Occipital lobe (tissue), 2 donors: ENCODE data around the gene SNX7. TPM values are rescaled to one million over a fixed set of nuclear protein-coding genes. Genes with fewer than 3 reads are reported as not detected.

Experiments
- DNase-seq: peaks from one replicate; lab custom pipeline; 2025; lab: John Stamatoyannopoulos, UW
- total RNA-seq: library from RNA; depleted of rRNA; stranded (reverse); fragments of >200 nt; gene quantifications from one replicate; pipeline ENCODE4 v1.2.3, GENCODE V29; 2014

The SNX7 gene, protein sequence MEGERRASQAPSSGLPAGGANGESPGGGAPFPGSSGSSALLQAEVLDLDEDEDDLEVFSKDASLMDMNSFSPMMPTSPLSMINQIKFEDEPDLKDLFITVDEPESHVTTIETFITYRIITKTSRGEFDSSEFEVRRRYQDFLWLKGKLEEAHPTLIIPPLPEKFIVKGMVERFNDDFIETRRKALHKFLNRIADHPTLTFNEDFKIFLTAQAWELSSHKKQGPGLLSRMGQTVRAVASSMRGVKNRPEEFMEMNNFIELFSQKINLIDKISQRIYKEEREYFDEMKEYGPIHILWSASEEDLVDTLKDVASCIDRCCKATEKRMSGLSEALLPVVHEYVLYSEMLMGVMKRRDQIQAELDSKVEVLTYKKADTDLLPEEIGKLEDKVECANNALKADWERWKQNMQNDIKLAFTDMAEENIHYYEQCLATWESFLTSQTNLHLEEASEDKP
- 163 TPM for total RNA-seq

GRCh38 chr1:98661544-98662355 is at the start of gene SNX7:
TSS of gene SNX7 (plus strand) at chr1:98661721. CDS start at chr1:98661732, 11 bp downstream.
- peak; percentile 69 for DNase-seq

DNA sequence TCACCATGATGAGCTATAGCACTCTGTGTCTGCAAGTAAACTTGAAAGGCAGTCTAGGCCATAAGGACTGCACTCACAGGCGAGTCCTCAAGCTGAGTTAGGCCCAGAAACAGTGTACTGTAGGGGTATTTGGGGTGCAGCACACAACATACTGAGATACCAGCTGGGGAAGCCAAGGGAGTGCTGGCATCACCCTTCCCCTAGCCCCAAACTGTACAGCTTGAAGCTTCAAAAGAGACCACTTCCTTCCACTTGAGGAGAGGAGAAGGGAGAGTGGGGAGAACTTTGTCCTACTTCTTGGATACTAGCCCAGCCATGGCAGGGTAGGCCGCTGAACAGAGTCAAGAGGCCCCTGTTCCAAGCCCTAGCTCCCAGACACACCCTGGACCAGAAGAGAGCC is 24.2 kb upstream of the SNX7 start:
- no peak for DNase-seq

GRCh38 chr1:98638185-98638584 is 23.3 kb upstream of the SNX7 start:
- no peak for DNase-seq

DNA sequence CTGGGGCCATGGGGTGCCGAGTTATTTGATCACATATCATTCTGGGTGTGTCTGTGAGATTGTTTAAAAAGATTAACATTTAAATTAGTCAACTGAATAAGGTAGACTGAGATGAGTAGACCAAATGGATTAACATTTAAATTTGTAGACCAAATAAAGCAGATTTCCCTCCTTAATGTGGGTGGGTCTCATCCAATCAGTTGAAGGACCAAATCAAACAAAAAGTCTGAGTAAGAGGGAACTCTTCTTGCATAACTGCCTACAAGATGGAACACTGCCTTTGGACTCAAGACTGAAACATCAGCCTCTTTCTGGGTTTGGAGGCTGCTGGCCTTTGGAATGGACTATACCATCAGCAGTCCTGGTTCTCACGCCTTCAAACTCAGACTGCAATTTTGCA is 17.0 kb upstream of the SNX7 start:
- no peak for DNase-seq

DNA sequence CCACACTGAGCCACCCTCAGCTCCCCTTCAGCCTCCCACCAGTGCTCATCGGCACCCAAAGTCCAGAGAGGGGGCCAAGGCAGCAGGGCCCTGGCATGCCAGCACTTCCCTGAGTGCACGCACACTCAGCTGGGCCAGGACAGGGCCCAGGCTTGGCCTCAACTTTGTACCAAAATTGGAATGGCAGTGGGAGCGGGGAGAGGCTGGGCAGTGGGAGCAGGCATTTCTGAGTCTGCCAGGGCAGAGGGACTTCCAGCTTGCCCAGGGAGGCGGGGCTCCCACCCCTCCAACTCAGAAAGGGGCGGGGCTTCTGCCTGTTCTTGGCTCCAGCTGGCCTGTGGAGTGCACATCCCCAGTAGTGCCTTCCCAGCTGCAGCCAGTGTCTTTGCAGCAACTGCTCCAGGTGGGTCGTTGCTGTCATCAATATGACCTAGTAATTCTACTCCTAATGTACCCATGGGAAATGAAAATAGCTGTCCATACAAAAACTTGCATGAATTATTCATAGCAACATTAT is 10.3 kb upstream of the SNX7 start:
- DNase-seq = no peak

DNA sequence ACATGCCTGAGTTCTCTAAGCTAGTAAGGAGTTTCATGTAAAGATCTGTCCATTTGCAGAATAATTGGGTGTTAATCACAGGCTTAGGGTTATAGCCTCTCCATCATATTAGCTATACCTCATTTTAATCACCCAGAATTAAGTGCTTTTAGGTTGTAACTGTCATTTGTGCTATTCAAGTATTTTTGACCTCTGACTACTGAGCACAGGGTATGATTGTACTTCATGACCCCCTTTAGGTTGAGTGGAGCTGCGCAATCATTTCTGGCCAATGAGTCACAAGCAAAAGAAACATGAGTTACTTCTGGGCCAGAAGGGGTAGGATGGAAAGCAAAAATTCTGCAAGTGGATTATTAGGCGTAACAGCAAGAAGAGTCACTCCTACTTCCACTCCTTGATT is 8.4 kb upstream of the SNX7 start:
- no peak for DNase-seq

DNA sequence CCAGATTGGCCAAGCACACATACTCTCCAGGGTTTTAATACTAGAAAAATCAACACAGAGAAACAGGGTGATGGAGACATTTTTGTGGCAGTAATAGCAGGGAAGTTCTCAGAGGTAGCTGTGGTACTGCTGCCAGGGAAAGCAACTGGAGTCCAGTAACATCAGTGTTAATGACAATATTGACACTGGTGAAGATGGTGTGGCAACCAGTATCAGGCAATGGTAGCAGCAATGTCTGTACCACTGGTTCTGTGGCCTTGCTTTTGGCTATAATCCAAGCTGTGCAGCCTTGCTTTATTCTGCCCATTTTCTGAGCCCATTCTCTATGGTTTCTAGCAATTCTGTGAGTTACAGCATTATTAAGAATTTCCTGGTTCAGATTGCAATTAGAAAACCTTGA is 1.6 kb upstream of the SNX7 start:
- no peak for DNase-seq

- no peak for DNase-seq
These were observed 479 bp upstream of the SNX7 start for GRCh38 chr1:98660940-98661543.

DNA sequence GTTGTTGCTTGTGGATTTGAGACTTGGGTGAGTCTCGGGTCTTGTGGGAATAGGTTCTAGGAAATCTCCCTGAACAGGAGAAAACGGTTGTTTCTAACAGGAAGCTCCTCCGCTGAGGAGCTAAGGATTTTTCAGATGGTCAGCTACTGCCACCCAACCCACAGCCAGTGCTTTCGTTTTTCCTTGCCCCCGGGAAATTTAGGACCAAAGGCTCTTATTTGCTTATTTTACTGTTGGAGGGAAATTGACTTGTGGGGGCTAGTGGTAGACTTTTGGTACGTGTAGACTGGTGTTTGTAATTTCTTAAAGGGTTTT is 792 bp downstream of the SNX7 start:
- DNase-seq = no peak

DNA sequence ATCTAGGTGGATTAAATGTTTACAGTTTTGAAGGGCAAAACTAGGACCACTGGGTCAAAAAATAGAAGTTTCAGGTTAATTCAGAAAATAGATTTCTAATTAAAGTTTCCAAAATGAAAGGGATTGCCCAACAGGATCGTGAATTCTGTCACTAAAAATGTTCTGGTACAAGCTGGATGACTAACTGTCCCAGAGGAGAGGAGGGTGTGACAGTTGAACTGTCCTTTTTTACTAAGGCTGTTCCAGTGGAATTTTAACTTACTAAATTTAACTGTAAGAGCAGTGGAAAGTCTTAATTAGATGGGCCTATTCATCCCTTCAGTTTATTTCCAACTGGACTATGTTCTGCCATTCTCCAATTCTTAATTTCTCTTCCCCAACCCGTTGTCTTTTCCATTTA is 7.2 kb downstream of the SNX7 start:
- no peak for DNase-seq

DNA sequence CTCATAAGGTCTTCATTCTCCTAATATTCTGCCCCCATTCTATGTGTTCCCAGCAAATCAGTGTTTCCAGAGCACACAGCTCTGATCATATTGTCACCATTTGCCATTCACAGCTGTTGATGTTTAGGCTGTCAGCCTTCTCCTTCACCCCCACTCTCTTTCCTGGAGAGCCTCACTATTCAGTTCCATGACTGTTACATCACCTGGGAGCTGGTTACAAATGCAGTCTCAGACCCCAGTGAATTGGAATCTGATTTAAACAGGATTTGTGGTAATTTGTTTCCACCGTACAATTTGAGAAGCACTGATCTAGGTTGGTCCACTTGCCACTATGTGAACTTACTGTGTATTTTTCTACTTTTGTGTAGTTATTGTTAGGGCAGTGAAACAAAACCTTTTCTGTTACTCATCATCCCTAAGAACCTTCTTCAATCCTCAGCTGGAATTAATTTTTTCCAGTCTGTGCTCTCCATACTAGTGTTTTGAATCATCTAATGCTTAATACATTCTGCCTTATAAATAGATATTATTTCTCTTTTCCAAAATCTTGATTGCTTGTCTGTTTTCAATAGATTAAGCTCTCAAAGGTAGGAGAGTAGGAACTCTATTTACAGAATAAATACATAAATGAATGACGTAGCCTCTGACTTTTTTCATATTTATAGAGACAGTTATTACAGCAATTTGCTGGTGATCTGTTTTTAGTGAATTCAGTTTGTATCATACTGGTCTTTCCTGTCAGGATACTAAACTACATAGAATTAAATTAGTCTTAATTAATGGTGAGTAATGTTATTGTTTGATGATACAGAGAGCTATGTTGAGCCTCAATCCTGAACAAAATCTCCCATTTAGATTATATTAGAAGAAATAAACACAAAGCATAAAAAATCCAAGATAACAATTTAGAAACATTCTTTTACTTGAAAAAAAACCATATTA is 8.1 kb downstream of the SNX7 start:
- no peak for DNase-seq

- no peak for DNase-seq
These were observed 10.7 kb downstream of the SNX7 start for GRCh38 chr1:98672189-98672588.

DNA sequence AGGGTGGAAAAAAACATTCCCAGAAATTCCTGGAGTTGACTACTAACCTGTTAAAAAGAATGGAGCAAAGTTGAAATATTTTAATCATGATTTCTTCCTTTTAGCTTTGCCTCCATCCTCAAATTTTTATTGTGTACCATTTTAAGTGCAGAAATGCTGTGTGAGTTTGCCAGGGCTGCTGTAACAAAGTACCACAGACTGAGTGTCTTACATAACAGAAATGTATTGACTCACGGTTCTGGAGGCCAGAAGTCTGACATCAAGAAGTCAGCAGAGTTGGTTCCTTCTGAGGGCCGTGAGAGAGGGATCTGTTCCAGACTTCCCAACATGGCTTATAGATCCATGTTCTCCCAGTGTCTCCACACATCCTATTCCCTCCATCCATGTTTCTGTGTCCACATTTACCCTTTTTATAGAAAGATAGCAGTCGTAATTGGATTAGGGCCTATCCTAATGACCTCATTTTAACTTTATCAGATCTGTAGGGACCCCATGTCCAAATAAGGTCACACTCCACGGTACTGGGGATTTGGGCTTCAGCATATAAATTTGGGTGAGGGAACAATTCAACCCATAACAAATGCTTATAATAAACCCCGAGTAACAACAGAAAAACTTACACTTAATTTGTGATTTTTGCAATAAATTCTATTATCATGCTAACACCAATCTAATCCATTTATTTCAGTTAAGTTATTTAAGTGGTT is 12.7 kb downstream of the SNX7 start:
- DNase-seq = no peak

DNA sequence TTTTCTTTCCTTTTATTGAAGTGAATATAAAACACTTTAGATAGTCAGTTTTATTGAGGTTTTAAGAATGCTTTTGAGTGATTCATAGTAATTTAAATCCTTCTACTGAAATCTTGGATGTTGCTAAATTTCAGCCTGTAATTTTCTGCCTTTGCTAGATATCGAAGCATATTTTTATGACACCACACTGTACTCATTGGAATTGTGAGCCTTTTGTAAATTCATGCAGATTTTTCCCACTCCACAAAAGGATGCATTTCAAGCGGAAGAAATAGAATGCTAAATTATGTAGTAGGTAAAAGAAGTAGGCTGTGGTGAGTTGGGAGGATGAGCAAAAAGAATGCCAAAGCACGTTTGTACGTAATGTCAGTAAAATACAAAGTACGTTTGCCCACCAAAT is 13.8 kb downstream of the SNX7 start:
- DNase-seq = no peak

GRCh38 chr1:98677288-98677687 is 15.8 kb downstream of the SNX7 start:
- no peak for DNase-seq

DNA sequence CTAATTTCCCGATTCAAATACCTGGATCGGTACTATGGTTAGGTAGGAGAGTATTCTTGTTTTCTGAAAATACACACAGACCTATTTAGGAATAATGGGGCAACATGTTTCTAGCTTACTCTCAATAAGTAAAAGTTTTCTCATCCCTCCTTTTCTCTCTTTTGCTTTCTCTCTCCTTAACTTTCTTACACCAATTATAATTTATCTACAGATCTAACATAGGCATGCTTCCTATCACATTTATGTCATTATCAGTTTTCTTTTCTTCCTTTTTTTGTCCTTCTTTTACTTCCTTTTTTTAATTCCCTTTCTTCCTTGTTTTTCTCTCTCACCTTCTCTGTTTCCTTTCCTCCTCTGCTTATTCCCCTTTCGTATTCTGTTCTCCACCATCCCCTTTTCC is 20.3 kb downstream of the SNX7 start:
- DNase-seq = no peak

DNA sequence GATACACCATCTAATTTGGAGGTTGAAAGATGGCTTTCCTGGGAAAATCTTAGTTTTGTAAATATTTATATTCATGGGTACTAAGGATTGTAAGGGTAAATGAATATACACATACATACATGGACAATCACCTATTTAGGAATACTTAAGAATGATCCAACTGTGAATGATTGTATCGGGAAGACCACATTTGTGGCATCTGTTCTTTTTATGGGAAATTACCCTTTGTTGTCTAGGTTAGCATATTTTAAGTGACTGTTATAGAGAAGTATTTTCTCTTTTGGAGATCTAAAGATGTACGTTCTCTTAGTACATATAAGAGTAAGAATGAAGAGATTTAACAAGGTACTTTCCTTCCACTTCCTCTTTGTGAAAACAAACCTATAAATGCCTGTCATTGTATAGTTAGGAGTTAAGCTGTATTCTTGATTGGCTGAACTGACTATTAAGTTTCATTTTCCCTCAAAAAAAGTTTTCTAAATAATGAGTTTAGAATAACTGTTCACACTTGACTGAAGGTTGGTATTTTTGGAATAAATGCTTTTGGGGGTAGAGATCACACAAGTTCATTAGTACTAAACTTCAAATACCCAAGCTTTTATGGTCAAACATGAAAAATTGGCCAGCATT is 26.7 kb downstream of the SNX7 start:
- DNase-seq = no peak

DNA sequence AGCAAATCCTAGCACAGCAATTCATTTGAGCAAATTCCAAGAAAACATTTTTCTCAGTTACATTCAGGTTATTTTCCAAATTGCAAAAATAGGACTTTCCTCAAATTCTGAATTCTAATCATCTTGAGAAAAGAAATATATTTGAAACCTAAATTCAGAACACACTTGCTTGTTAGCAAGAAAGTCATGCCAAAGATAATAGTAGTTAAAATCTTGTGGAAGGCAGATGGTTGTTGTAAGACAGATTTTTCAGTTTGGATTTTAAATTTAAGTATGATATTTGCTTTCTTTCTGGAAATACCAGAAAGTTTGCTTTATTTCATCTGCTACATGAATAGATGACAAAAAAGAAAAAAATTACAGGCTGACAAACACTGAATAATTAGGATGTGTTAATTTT is 29.1 kb downstream of the SNX7 start:
- DNase-seq = no peak

DNA sequence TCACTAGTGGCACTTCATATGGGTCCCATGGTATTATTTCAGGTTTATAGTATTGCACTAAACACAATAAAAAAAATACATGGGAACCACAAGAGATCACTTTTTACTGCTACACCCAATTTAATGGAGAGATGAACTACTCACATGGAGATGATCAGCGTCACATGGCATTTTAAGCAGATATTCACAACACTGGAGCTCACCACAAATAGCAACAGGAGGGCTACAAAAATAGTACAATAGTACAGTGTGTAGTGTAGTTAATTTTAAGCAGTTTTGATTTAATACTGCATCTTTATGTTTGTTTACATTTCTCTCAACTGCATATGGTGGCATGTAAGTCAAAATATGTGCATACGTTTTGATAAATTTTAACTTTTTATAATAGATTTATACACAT is 31.0 kb downstream of the SNX7 start:
- DNase-seq = no peak

- no peak for DNase-seq
These were observed 31.9 kb downstream of the SNX7 start for GRCh38 chr1:98693385-98693784.
